Globus pallidus (tissue), 1 donor: ENCODE measurements around the gene CUL1.
A peak's percentile ranks its signal among the peaks of the same experiment; 100 is the strongest.
"Not testable (repeated sequence)": the region's sequence is repeated elsewhere in the genome, so short reads cannot be mapped to it uniquely, and the experiment has no call there.

Source experiments
- DNase-seq: peaks from one replicate; pipeline ENCODE4 v3.0.0-alpha.2; 2015; ENCODE audit warnings: low spot score

CUL1 gene

DNA sequence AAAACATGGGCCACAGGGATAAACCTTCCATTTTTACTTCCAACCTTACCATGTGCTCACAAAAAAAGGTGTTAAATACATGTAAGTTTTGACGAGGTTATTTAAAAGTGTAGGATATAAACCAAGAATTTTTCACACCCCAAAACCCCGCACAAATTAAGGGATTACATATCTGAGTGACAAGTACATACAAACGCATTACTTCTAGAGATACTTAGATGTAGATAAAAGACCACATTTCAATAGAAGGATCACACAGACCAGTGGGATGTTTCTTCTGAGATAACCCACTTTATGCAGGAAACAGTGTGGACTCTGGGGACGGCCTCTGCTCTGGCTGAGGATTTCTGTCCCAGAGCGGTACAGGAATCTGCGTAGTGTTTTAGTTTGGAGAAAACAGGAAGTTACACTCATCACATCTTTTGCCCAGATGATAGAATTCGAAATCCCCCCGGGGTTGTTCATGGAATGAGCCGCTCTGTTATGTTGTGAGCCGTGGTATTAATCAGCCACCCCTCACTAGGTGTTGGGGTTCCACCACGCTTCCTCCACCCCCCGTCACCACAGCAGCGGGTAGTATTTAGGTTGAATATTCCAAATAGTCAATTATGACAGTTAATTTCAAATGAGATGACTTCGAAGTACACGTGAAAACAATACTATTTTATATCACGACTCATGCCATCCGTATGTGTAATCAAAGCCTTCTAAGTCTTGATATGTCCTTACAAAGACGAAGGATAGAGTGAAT is 1.3 kb upstream of the CUL1 start:
- DNase-seq: peak; percentile 12

- peak; percentile 19 for DNase-seq
Observed at GRCh38 chr7:148698007-148698396, 701 bp upstream of the CUL1 start.

DNA sequence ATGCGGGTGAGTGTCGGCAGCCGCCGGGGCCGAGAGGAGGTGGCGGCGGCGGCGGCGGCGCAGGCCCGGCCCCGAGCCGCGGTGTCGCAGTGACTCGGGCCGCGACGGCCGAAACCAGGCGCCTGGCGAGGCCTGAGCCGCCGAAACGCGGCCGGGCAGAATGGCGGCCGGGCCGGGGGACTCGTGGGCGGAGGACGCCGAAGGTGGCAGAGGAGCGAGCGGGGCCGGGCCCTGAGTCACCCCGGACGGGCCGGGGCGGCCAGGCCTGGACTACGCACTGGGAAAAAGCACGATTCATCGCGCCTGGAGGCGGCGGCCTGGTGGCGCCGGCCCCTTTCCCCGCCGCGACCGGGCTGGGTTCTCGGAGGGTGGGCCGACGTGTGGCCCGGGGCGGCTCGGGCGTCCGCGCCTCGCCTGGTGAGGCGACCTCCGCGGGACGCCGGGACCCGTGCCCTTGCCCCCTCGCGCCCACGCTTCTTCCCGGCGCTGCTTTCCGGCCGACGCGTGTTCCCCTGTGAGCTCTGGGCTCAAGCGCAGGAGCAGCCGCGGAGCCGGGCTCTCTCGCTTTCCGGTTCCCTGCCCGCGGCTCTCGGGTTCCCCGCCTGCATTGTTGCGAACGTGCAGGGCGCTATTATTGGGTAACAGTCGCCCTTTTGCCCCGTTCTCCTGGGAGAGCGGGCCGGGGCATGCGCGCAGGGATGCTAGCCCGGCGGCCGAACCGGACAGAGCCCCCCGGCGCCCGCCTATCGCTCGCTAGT is 500 bp downstream of the CUL1 start:
- peak; percentile 23 for DNase-seq

GRCh38 chr7:148699782-148700629 is 1.3 kb downstream of the CUL1 start:
- DNase-seq: peak; percentile 24

- DNase-seq: no peak
Observed at GRCh38 chr7:148700661-148701064, 2.0 kb downstream of the CUL1 start.

- no peak for DNase-seq
Observed at GRCh38 chr7:148701414-148701813, 2.7 kb downstream of the CUL1 start.

DNA sequence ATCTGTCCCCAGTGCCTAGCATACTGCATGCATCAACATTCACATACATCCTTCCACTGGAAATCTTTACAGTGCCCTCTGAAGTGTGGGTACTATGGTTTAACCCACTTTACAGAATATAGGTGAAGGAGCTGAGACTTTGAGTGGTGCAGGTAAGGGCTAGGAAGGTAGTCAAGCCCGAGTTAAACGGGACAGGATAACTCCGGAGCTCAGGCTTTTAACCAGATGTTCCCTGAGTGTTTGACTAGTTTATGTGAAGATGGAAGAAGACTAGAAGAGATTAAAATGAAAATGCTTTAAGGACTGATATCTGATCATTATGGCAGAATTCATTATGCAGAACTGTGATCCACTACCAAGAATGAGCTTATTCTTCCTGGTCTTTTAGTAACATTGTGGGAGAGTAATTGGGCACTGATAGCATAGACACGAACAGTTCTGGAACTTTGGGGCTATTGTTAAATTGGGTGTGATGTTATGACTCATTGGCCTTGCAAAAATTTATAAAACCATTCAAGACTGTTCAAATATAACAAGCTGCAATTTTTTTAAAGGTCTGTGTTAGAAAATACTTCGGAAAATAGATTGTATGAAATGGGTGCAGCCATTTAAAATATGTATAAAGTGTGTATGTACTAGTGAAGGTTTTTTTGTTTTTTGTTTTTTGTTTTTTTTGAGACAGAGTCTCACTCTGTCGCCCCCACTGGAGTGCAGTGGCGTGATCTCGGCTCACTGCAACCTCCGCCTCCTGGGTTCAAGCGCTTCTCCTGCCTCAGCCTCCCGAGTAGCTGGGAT is 4.4 kb downstream of the CUL1 start:
- peak; percentile 26 for DNase-seq

GRCh38 chr7:148703671-148703962 is 4.9 kb downstream of the CUL1 start:
- DNase-seq: not testable (repeated sequence)

- DNase-seq: no peak
Observed at GRCh38 chr7:148704189-148704588, 5.5 kb downstream of the CUL1 start.

DNA sequence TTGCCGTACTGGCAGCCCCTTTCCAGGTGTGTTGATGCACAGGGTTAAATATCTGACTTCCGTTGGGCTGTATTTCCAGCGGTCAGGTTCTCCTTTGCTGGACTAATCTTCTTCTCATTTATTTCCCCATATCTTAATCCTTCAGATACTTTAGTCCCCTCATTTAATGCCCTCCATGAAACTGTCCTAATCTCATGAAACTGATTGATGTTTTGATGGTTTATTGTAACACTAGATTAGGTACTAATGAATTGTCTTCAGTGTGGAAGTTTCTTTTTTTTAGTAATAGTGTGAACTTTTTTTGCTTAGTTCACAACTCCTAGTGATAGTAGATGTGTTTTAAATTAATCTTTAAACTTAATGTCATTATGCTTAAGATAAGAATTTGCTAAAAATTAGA is 6.3 kb downstream of the CUL1 start:
- DNase-seq: no peak

DNA sequence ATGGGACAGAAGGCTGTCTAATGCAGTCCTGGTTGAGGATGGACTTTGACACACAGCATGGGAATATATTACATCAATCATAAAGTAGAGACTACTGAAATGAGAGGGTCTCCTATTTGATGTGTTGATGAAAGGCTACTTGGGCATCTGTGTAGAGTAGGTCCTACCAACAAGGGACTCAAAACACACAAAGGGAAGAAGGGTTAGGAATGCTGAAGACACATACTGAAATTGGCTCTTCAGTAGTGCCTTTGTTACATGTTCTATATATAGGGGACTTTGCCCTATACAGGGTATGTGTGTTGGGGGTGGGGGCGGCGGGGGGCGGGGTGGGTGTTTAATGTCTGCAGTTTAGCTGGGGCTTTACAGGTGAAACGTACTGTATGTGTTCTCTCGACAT is 7.7 kb downstream of the CUL1 start:
- no peak for DNase-seq

GRCh38 chr7:148708026-148708885 is 9.6 kb downstream of the CUL1 start:
- no peak for DNase-seq

GRCh38 chr7:148709014-148709413 is 10.3 kb downstream of the CUL1 start:
- no peak for DNase-seq

- not testable (repeated sequence) for DNase-seq
Observed at GRCh38 chr7:148710426-148710825, 11.7 kb downstream of the CUL1 start.

DNA sequence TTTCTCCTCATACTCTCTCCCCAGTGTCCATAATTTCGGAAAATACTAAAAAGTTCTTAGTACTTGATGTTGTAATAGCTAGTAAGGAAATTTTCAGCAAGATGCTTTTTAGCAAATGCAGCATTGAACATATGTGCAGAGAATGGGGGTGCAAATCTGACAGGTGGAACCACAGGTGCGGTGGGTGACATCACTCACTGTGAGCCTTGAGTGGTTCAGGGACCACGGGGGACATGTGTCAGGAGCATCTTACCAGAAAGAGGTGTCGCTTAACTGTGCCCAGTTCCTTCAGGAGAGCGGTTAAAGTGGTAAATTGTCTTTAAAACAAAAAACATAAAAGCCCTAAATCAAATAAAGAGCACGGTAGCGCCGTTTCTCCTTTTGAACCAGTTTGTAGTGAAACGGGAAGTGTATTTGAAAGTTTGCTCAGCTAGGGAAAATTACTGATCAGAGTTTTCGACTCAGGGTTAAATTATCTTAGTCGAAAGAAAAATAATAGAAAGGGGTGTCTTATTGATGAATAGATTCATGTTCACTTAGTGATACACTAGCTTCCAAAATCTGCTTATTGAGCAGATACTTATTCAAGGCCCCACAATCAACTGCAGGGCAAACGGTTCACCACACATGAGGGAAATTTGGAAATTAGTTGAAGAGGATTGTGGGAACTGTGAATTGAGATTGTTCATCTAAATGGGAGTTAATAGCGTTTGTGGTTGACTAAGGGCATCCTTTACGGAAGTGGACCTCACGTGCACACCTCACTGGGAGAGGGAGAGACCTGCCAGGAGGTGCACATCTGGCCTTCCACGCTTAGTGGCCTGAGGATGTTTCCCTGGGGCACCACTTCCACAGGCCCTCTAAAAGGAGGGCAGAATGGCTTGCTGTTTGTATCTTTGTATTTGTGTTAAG is 12.7 kb downstream of the CUL1 start:
- DNase-seq: no peak

GRCh38 chr7:148712678-148713329 is 14.1 kb downstream of the CUL1 start:
- DNase-seq: no peak

DNA sequence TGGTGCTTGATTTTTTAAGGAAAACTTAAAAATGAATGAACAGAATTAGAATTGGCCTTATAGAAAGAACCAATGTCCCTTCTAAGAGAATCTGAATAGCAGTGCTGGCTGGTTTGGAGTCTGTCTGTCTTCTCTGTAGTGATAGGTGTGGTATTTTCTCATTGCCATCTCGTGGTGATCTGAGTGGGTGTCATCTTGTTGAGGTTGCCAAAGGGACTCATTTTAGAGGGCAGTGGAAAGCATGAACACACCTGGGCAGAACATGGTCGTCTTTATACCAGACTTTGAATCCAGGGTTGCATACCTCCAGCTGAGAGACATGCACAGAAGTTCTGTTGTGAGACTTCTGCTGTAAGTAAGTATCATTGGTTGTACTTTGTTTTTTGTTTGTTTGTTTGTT is 15.8 kb downstream of the CUL1 start:
- no peak for DNase-seq

- no peak for DNase-seq
Observed at GRCh38 chr7:148715027-148715426, 16.3 kb downstream of the CUL1 start.

- DNase-seq: no peak
Observed at GRCh38 chr7:148717266-148717793, 18.6 kb downstream of the CUL1 start.
